Neutrophil (primary cell): ENCODE data around the gene FERD3L.

Source experiments
- H3K27ac ChIP-seq: fragments of 200-600 bp; sonication (generic); 2 replicates; pipeline ENCODE4 v1.5.1; 2016; ENCODE audit warnings: mild to moderate bottlenecking, moderate library complexity
- H3K27me3 ChIP-seq: fragments of 200-600 bp; sonication (generic); 2 replicates; pipeline ENCODE4 v1.6.0; 2016; ENCODE audit warnings: mild to moderate bottlenecking
- H3K36me3 ChIP-seq: fragments of 200-600 bp; sonication (generic); 2 replicates; pipeline ENCODE4 v1.5.1; 2017
- H3K4me1 ChIP-seq, 2 experiments: fragments of 200-600 bp in 1 of 2; sonication (generic) in 1 of 2; 1 replicate in 1 of 2; 2 replicates in 1 of 2; pipeline versions ENCODE4 v1.5.1 to v1.6.1; 2013 to 2016; ENCODE audit warnings: low read depth in 1 of 2, low read length in 1 of 2, mild to moderate bottlenecking in 1 of 2, moderate library complexity in 1 of 2; ENCODE audit not compliant: control insufficient read depth in 1 of 2, insufficient read depth in 1 of 2
- H3K4me3 ChIP-seq, 2 experiments: fragments of 200-600 bp in 1 of 2; sonication (generic) in 1 of 2; 1 replicate in 1 of 2; 2 replicates in 1 of 2; pipeline ENCODE4 v1.5.1; 2013 to 2016; ENCODE audit warnings: low read depth in 1 of 2, low read length in 1 of 2, mild to moderate bottlenecking in 1 of 2, moderate library complexity in 1 of 2
- H3K9me3 ChIP-seq: fragments of 200-600 bp; sonication (generic); 2 replicates; pipeline ENCODE4 v1.5.1; 2016
- TF ChIP-seq, protein P1 (sequence below): fragments of 200-600 bp; sonication (generic); IDR thresholded peaks from 2 replicates; pipeline ENCODE4 v1.5.1; 2016; ENCODE audit warnings: antibody characterized with exemption

Gene FERD3L

DNA sequence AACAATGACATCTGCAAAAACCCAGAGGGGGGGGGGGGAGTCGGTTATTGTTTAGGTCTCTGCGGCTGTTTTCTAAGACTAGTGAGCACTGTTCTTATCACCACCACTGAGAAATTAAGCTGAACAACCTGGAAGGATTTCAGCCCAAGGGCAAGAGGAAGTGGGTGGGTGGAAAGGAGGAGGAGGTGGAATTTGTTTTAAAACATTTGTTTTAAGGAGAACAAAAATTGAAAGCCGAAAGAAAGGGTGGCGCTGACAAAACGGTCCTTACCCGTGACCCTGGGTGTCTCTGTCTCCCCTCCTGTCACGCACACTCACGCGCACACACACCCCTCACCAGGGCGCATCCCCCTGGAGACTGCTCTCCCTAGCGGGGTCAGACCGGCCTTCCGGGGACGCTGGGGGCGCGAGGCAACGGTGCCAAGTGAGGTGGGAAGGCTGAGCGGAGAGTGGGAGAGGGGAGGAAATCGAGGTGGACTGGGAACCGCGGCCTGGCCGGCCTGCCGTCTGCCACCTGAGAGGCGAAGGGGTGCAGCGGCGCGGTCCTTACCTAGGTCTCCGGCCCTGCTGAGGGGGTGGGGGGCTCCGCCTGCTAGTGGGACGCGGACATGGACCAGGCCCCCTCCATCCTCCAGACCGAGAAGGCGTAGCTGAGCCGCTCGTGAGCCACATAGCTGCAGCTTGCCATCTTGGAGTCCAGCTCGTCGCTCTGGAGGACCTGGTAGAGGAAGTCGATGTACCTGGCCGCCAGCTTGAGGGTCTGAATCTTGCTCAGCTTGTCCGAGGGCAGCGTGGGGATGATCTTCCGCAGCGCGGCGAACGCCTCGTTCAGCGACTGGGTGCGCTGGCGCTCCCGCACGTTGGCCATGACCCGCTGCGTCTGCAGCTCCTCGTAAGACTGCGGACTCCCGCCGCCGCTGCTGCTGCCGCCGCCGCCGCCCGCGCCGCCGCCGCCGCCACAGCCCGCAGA, 28.8 kb downstream of the FERD3L start:
- H3K27ac ChIP-seq: no peak overlapping the region
- peaks cover 100% of the 10 kb centered on the region for H3K27me3 ChIP-seq
- H3K4me3 ChIP-seq: no peak overlapping the region
- H3K36me3 ChIP-seq: no peaks in the 10 kb centered on the region
- TF ChIP-seq, protein P1, sequence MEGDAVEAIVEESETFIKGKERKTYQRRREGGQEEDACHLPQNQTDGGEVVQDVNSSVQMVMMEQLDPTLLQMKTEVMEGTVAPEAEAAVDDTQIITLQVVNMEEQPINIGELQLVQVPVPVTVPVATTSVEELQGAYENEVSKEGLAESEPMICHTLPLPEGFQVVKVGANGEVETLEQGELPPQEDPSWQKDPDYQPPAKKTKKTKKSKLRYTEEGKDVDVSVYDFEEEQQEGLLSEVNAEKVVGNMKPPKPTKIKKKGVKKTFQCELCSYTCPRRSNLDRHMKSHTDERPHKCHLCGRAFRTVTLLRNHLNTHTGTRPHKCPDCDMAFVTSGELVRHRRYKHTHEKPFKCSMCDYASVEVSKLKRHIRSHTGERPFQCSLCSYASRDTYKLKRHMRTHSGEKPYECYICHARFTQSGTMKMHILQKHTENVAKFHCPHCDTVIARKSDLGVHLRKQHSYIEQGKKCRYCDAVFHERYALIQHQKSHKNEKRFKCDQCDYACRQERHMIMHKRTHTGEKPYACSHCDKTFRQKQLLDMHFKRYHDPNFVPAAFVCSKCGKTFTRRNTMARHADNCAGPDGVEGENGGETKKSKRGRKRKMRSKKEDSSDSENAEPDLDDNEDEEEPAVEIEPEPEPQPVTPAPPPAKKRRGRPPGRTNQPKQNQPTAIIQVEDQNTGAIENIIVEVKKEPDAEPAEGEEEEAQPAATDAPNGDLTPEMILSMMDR: no peak
- no peaks in the 10 kb centered on the region for H3K9me3 ChIP-seq
- H3K4me1 ChIP-seq: peaks cover 0 to 16% of the 10 kb centered on the region in 2 experiments

DNA sequence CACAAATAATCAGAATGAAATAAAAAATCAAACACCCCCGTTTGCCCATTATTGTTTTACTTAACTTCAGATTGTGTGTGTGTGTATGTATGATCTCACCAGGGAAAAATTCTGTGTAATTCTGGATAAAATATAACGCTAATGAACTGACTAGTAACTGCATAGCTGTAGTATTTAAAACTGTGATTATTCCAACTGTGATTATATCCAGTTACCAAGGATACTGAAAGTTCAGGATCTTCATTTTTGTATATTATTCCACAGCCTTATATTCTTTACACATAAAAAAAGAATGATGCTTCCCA, 30.7 kb downstream of the FERD3L start:
- Histone ChIP-seq H3K4me1 (peaks cover 0 to 16% of the 10 kb centered on the region in 2 experiments), H3K36me3 (no peaks in the 10 kb centered on the region), H3K27me3 (peaks cover 100% of the 10 kb centered on the region), H3K4me3 (no peak overlapping the region), H3K27ac (no peak overlapping the region), H3K9me3 (no peaks in the 10 kb centered on the region)
- TF ChIP-seq, protein P1: no peak

GRCh38 chr7:19113855-19114550, 31.2 kb downstream of the FERD3L start:
- H3K27ac ChIP-seq: no peak overlapping the region
- TF ChIP-seq, protein P1: no peak
- no peak overlapping the region for H3K4me3 ChIP-seq
- H3K4me1 ChIP-seq: peaks cover 0 to 16% of the 10 kb centered on the region in 2 experiments
- no peaks in the 10 kb centered on the region for H3K9me3 ChIP-seq
- H3K36me3 ChIP-seq: no peaks in the 10 kb centered on the region
- H3K27me3 ChIP-seq: peaks cover 100% of the 10 kb centered on the region

DNA sequence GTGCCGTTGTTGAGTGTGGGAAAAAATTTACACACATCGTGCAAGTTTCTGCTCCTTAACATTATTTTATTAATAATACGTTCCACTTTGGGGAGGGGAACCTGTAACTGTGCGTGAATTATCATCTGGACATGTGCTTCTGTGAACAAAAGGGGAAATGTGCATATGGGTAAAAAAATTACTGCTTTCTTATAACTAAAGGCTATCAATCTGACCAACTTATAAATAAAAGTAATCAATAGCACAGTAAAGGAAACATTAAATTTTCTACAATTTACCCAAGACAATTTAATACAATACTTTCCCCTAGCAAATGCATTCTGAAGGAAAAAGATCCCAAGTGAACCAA, 32.2 kb downstream of the FERD3L start:
- Histone ChIP-seq H3K36me3 (no peaks in the 10 kb centered on the region), H3K27ac (no peak overlapping the region), H3K27me3 (peaks cover 100% of the 10 kb centered on the region), H3K9me3 (no peaks in the 10 kb centered on the region), H3K4me1 (peaks cover 0 to 16% of the 10 kb centered on the region in 2 experiments), H3K4me3 (no peak overlapping the region)
- TF ChIP-seq, protein P1: no peak

GRCh38 chr7:19112274-19113001, 32.8 kb downstream of the FERD3L start:
- Histone ChIP-seq H3K4me1 (peaks cover 4 to 12% of the 10 kb centered on the region in 2 experiments), H3K36me3 (no peaks in the 10 kb centered on the region), H3K27ac (no peak overlapping the region), H3K27me3 (peaks cover 100% of the 10 kb centered on the region), H3K4me3 (no peak overlapping the region), H3K9me3 (no peaks in the 10 kb centered on the region)
- TF ChIP-seq, protein P1: no peak
